ENCODE data around the gene IFT74. TPM values are rescaled to one million over a fixed set of nuclear protein-coding genes. Genes with fewer than 3 reads are reported as not detected.
A peak's percentile ranks its signal among the peaks of the same experiment; 100 is the strongest.

IFT74 gene
- total and polyA plus RNA-seq, 10 of the 15 experiments (the other 5 are each of a cell fraction or from before 2014, with no cell fraction given), result 7.6 to 15.4 (median 12.3) TPM

GRCh38 chr9:27053369-27054022 lies 97.3 kb downstream of the IFT74 start (continued):
- TF ChIP-seq SKIL (IDR thresholded peaks at IDR 0.05; ENCODE audit: low read depth, poor library complexity, severe bottlenecking) (no peak), EP300 (IDR thresholded peaks at IDR 0.05; ENCODE audit: borderline replicate concordance in 1 of 2, control insufficient read depth in 1 of 2, low read depth in 2 of 2, low read length in 2 of 2) (no peak), E2F8 (IDR thresholded peaks at IDR 0.05; ENCODE audit: low read depth, partially characterized antibody) (no peak), SREBF2 (IDR thresholded peaks at IDR 0.05; ENCODE audit: low read length) (no peak)

- Histone ChIP-seq H3K9me3 (replicated peaks; ENCODE audit: control insufficient read depth, insufficient read depth, low read length) (no peaks in the 10 kb centered on the region), H2AFZ (ENCODE audit: control insufficient read depth, low read depth, low read length) (no peak overlapping the region), H3K79me2 (ENCODE audit: control insufficient read depth, insufficient read depth, low read length) (no peaks in the 10 kb centered on the region), H3K4me3 (no peak overlapping the region), H3K9ac (ENCODE audit: control insufficient read depth, insufficient read depth, low read length) (no peak overlapping the region), H3K4me1 (ENCODE audit: control insufficient read depth, insufficient read depth, low read length) (no peaks in the 10 kb centered on the region), H3K4me2 (ENCODE audit: control insufficient read depth, insufficient read depth) (no peak overlapping the region), H3K27ac (ENCODE audit: control insufficient read depth, insufficient read depth) (no peak overlapping the region), H3K27me3 (replicated peaks in 1 of 2; ENCODE audit: control insufficient read depth in 2 of 2, insufficient read depth in 2 of 2, low read length in 1 of 2) (no peaks in the 10 kb centered on the region), H4K20me1 (ENCODE audit: control insufficient read depth, insufficient read depth) (no peaks in the 10 kb centered on the region), H3K36me3 (ENCODE audit: control insufficient read depth in 2 of 2, insufficient read depth in 2 of 2, low read length in 1 of 2) (no peaks in the 10 kb centered on the region)
- RAD21 ChIA-PET (ENCODE audit: unreplicated experiment), result no interaction called here
- CTCF ChIA-PET, result no interaction called here
- ATAC-seq (no peak), FAIRE-seq (peak; percentile 76), DNase-seq (ENCODE audit: low read depth, low spot score) (no peak)
- 95% methylated on average over 1 of the region's 1 CpG for WGBS (ENCODE audit: insufficient coverage, insufficient replicate concordance, low lambda C conversion rate, missing lambda C conversion rate)
- intact Hi-C loops (cut with micrococcal nuclease; ENCODE audit: unreplicated experiment), result no loop called here
- BruUV-seq (replicated peaks), result no TSS peak
- POLR2A ChIA-PET, result no interaction called here
- in situ Hi-C loops (cut with MboI), result no loop called here
- SMC1A ChIA-PET (ENCODE audit: uncharacterized antibody, unreplicated experiment), result no interaction called here
- TF ChIP-seq CEBPB (IDR thresholded peaks at IDR 0.05; ENCODE audit: borderline replicate concordance in 1 of 2, low read depth in 2 of 2, low read length in 2 of 2) (no peak), ETV6 (conservative IDR thresholded peaks at IDR 0.05 in 1 of 2, IDR thresholded peaks at IDR 0.05 in 1 of 2; ENCODE audit: borderline replicate concordance in 1 of 2, low read depth in 1 of 2) (no peak), ELK1 (IDR thresholded peaks at IDR 0.05; ENCODE audit: low read depth, low read length) (no peak), BCL3 (IDR thresholded peaks at IDR 0.05; ENCODE audit: borderline replicate concordance, insufficient read depth, low read depth, low read length, poor library complexity, severe bottlenecking) (no peak), MLLT1 (IDR thresholded peaks at IDR 0.05) (no peak), HDAC2 (IDR thresholded peaks at IDR 0.05) (no peak), TCF7 (IDR thresholded peaks at IDR 0.05; ENCODE audit: borderline replicate concordance) (no peak)
These were observed 97.9 kb downstream of the IFT74 start for GRCh38 chr9:27054125-27054524.

Measured in GM12878 (cell line).